KMS-11 (cell line): ENCODE measurements around the gene INPP5E.
A peak's percentile ranks its signal among the peaks of the same experiment; 100 is the strongest.

Experiments
- H2AFZ ChIP-seq: fragments of 200-600 bp; sonication (generic); 2 replicates; pipeline ENCODE4 v1.6.1; 2016; ENCODE audit warnings: antibody characterized with exemption, mixed run types, low read depth
- H3K27ac ChIP-seq: fragments of 200-600 bp; sonication (generic); 2 replicates; pipeline ENCODE4 v1.6.1; 2016; ENCODE audit warnings: mild to moderate bottlenecking, mixed run types
- H3K27me3 ChIP-seq: fragments of 200-600 bp; sonication (generic); 2 replicates; pipeline ENCODE4 v1.6.1; 2017; ENCODE audit warnings: mild to moderate bottlenecking, low read depth, mixed run types, moderate library complexity; ENCODE audit not compliant: insufficient read depth
- H3K36me3 ChIP-seq: fragments of 200-600 bp; sonication (generic); 2 replicates; pipeline ENCODE4 v1.6.1; 2017; ENCODE audit warnings: mild to moderate bottlenecking, mixed run types; ENCODE audit not compliant: insufficient read depth
- H3K4me1 ChIP-seq: fragments of 200-600 bp; sonication (generic); 2 replicates; pipeline ENCODE4 v1.6.1; 2016; ENCODE audit warnings: mild to moderate bottlenecking, low read depth, mixed run types; ENCODE audit not compliant: poor library complexity, severe bottlenecking
- H3K4me2 ChIP-seq: fragments of 200-600 bp; sonication (generic); 2 replicates; pipeline ENCODE4 v1.7.0; 2016; ENCODE audit warnings: mild to moderate bottlenecking, mixed run types
- H3K4me3 ChIP-seq: fragments of 200-600 bp; sonication (generic); IDR thresholded peaks from 2 replicates; pipeline ENCODE4 v1.6.1; 2017; ENCODE audit warnings: low read depth, low read length, mixed read lengths; ENCODE audit not compliant: insufficient read depth
- H3K79me2 ChIP-seq: fragments of 200-600 bp; sonication (generic); 2 replicates; pipeline ENCODE4 v1.6.1; 2016; ENCODE audit warnings: low read depth, mixed run types; ENCODE audit not compliant: insufficient read depth
- H3K9ac ChIP-seq: fragments of 200-600 bp; sonication (generic); 2 replicates; pipeline ENCODE4 v1.6.1; 2016; ENCODE audit warnings: mild to moderate bottlenecking, mixed run types
- H4K20me1 ChIP-seq: fragments of 200-600 bp; sonication (generic); 2 replicates; pipeline ENCODE4 v1.6.1; 2016; ENCODE audit warnings: mild to moderate bottlenecking, mixed run types; ENCODE audit not compliant: insufficient read depth
- CTCF ChIP-seq: fragments of 200-600 bp; sonication (generic); conservative IDR thresholded peaks from 2 replicates; pipeline ENCODE4 v1.6.1; 2017; ENCODE audit warnings: low read depth, mild to moderate bottlenecking, antibody characterized with exemption, low read length, moderate library complexity, mixed read lengths

Gene INPP5E

GRCh38 chr9:136486131-136486530, 46.5 kb upstream of the INPP5E start:
- no peak overlapping the region for H3K4me2 ChIP-seq
- 0 out of 2 replicates have a peak, but pooled peaks cover 7% of the 10 kb centered on the region for H4K20me1 ChIP-seq
- no peak for TF ChIP-seq CTCF
- no peaks in the 10 kb centered on the region for H3K36me3 ChIP-seq
- no peak overlapping the region for H3K4me3 ChIP-seq
- peaks cover 15% of the 10 kb centered on the region for H3K4me1 ChIP-seq
- H2AFZ ChIP-seq: no peak overlapping the region
- H3K27me3 ChIP-seq: peaks cover 62% of the 10 kb centered on the region
- no peak overlapping the region for H3K9ac ChIP-seq
- no peak overlapping the region for H3K27ac ChIP-seq
- H3K79me2 ChIP-seq: peaks cover 17% of the 10 kb centered on the region

GRCh38 chr9:136485049-136486045, 45.7 kb upstream of the INPP5E start:
- Histone ChIP-seq H3K4me2 (no peak overlapping the region; the same call in 1 of the 2 replicates), H3K4me3 (no peak overlapping the region), H4K20me1 (0 out of 2 replicates have a peak, but pooled peaks cover 7% of the 10 kb centered on the region), H3K9ac (no peak overlapping the region), H3K27me3 (peaks cover 54% of the 10 kb centered on the region), H3K4me1 (peaks cover 23% of the 10 kb centered on the region), H3K27ac (no peak overlapping the region), H3K79me2 (peaks cover 25% of the 10 kb centered on the region), H3K36me3 (no peaks in the 10 kb centered on the region), H2AFZ (no peak overlapping the region)
- TF ChIP-seq CTCF: peak; percentile 88

GRCh38 chr9:136484153-136485048, 44.8 kb upstream of the INPP5E start:
- H3K27ac ChIP-seq: peak overlapping the region; percentile 98; the same call in 1 of the 2 replicates
- H2AFZ ChIP-seq: peak overlapping the region; percentile 56

More at GRCh38 chr9:136484153-136485048, 44.8 kb upstream of the INPP5E start:
- Histone ChIP-seq H3K79me2 (peaks cover 34% of the 10 kb centered on the region), H3K36me3 (no peaks in the 10 kb centered on the region), H4K20me1 (peaks cover 10% of the 10 kb centered on the region; the same call in 1 of the 2 replicates), H3K4me3 (no peak overlapping the region), H3K9ac (no peak overlapping the region; the same call in 1 of the 2 replicates), H3K4me2 (peak overlapping the region; percentile 84), H3K27me3 (peaks cover 47% of the 10 kb centered on the region), H3K4me1 (peaks cover 30% of the 10 kb centered on the region)
- no peak for TF ChIP-seq CTCF
